NCI-H2029 treated with DMSO at 0.1 percent for 48 hours (cell line): ENCODE data around the gene SEPHS1.
"Not testable (repeated sequence)": the region's sequence is repeated elsewhere in the genome, so short reads cannot be mapped to it uniquely, and the experiment has no call there.

ENCODE experiments used
- DNase-seq: peaks from one replicate; lab custom pipeline; 2025; lab: John Stamatoyannopoulos, UW

Gene SEPHS1

DNA sequence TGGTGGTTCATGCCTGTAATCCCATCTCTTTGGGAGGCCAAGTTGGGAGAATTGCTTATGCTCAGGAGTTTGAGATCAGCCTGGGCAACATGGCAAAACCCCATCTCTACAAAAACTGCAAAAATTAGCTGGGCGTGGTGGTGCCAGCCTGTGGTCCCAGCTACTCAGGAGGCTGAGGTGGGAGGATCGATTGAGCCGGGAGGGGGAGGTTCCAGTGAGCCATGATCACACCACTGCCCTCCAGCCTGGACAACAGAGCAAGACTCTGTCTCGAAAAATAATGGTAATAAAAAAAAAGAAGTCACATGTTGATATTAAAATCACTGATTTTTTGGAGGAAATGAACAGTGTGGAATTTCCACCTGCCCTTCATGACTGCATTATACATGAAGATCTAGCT is 64.0 kb downstream of the SEPHS1 start:
- DNase-seq = no peak

DNA sequence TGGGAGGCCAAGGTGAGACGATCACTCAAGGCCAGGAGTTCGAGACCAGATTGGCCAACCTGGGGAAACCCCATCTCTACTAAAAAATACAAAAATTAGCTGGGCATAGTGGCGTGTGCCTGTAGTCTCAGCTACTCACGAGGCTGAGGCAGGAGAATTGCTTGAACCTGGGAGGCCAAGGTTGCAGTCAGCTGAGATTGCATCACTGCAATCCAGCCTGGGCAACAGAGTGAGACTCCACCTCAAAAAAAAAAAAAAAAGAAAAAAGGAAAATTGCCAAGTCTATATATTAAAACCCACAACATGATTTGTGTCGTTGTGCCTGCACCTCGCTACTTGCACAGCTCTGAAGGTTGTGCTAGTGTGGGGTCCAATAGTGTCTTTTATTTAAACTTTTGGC is 65.7 kb downstream of the SEPHS1 start:
- not testable (repeated sequence) for DNase-seq

DNA sequence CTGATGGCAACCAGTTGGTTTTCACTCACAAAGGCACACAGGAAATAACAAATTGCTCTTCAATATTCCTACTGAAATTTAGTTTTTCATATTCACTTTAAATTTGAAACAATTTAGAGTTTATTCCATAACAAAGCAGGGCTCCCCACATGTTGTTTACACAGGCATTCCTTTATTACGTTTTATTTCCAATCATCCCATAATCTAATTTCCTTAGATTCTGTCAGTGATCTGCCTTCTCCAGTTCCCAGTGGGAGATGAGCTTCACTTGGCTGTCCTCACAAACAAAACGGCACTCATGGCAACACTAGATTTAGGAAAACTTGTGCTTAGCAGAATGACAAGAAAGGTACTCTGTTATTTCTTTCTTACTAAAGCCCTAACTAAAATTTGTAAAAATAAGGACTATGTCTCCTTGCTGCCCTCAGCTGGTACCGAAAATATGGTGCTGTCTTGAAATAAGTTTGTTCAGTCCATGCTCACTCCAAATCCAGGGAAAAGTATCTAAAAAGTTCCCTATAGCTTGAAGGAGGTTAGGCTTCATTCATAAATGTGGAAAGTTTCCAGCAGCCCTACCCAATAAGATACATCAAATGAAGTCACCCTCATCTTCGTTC is 71.2 kb downstream of the SEPHS1 start:
- DNase-seq = no peak

DNA sequence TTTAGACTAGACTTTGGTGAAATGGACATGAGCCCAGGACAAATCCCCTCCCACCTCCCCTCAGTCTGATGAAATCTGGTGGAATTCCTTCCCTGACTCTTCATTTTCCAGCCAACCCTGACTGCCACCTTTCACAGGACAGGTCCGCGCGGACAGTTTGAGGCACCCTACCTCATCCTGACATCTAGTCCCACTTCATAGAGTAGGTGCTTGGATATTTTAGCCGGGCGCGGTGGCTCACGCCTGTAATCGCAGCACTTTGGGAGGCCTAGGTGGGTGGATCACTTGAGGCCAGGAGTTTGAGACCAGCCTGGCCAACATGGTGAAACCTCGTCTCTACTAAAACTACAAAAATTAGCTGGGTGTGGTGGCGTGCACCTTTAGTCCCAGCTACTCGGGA is 71.9 kb downstream of the SEPHS1 start:
- not testable (repeated sequence) for DNase-seq

DNA sequence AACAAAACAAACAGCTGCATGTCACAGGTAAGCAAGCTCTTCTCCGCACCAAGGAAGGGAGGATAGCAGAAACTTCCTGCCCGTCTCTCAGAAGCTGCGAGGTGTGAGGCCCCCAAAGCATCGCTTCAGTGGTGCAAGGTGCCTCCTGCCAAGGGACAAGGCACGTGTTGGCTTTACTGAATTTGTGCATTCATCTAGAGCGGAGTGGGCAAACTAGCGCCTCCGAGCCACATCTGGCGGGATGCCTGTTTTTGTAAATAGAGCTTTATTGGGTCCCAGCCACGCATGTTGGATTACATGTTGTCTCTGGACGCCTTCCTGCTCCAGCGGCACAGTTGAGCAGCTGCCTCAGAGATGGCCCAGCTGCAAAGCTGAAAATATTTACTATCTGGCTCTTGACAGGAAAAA is 75.9 kb downstream of the SEPHS1 start:
- DNase-seq = peak; percentile 20

DNA sequence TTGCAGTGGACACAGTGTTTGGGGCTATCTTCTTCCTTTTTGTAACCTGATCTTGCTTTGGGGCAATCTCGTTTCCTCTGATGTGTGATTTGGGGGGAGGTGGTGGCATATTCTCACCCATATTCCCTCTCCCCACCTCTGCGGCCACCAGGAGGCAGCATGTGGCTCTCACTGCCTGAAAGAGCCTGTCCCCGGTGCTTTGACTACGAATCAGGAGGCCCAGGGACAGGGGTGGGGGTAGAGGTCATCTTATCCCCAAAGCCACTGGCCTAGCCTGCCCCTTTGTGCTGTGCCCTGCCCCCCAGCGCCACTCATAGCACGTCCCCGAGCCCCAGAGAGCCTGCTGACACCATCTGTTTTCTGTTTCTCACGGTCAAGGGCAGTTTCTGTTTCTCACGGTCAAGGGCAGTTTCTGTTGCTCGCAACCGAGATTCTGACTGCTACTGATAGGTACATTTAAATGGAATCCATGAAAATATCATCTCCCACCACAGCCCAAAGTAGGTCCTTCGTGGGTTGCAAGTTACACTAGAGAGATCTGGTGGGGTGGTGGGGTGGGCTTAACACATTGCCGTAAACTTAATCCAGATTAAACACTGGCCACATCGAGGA is 76.4 kb downstream of the SEPHS1 start:
- no peak for DNase-seq

DNA sequence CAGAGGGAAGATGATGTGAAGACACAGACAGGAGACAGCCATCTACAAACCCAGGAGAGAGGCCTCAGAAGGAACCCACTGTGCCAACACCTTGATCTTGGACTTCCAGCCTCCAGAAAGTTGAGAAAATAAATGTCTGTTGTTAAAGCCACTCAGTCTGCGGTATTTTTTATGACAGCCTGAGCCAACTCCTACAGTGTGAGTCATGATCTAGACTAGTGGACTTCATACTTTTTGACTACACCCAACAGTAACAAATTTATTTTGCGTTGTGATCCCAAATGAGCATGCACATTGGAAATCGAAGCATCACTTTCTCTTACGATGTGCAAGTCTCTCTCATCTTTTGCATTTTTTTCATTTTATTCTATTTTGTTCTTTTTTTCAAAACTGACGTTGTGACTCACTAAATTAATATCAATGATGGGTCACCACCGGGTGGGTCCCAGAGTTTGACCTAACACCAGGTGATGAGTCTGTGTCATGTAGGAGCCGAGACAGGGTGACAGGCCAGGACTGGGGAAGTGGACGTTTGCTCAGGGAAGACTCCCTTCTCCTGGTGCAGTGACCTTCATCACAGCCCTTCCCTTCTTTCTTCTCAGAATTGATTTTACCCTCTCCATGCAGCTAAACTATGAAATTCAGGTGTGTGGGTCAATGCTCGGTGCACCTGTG is 77.1 kb downstream of the SEPHS1 start:
- DNase-seq = no peak

DNA sequence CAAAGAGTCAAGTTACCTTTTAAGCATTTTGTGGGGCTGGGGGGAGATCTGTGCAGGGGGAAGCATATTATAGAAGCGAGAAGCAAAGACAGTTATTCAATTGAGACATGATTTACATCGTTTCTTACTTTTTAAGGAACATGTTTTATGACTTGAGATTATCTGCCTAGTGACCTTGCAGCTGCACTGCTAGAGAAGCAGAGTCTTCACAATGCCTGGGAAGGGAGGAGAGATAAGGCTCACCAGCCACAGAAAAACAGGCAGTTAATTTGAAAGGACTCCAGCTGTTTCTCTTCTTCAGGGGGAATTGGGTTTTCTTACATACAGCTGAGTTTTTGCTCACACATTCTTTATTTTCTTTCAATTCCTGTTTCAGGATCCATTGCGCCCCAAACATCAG is 79.3 kb downstream of the SEPHS1 start:
- DNase-seq = no peak

DNA sequence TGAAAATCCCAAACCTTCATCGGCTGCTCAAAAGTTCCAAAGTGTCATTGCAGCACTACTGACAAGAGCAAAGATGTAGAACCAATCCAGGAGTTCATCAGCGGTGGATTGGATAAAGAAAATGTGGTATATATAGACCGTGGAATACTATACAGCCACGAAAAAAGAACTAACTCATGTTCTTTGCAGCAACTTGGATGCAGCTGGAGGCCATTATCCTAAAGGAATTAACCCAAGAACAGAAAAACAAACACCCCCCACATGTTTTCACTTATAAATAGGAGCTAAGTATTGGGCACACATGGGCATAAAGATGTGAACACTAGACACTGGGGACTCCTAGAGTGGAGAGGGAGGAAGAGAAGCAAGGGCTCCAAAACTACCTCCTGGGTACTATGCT is 79.8 kb downstream of the SEPHS1 start:
- no peak for DNase-seq
